Transverse colon (tissue), 4 donors: ENCODE measurements around the gene HPS1. TPM values are rescaled to one million over a fixed set of nuclear protein-coding genes. Genes with fewer than 3 reads are reported as not detected.

Experiments
- DNase-seq: peaks from one replicate; pipeline ENCODE4 v3.0.0-alpha.2; 2019
- H3K27ac ChIP-seq, 4 donors: fragments of 200-600 bp; sonication (generic); 2 replicates each; pipeline ENCODE4 v1.5.1; 2016 to 2018; ENCODE audit warnings: inconsistent platforms in 4 of 4
- H3K27me3 ChIP-seq: fragments of 200-600 bp; sonication (generic); 2 replicates; pipeline ENCODE4 v1.5.1; 2017; ENCODE audit warnings: inconsistent platforms
- H3K36me3 ChIP-seq, 4 donors: fragments of 200-600 bp; sonication (generic); 2 replicates each; pipeline ENCODE4 v1.5.1; 2017 to 2019; ENCODE audit warnings: inconsistent platforms in 4 of 4
- H3K4me1 ChIP-seq, 4 donors: fragments of 200-600 bp; sonication (generic); 2 replicates each; pipeline ENCODE4 v1.5.1; 2017 to 2020; ENCODE audit warnings: inconsistent platforms in 4 of 4
- H3K4me3 ChIP-seq, 4 donors: fragments of 200-600 bp; sonication (generic); 1 replicate in 1 of 4; 2 replicates in 3 of 4; pipeline versions ENCODE4 v1.5.1 to v1.6.1; 2017 to 2019; ENCODE audit warnings: inconsistent platforms in 4 of 4
- H3K9me3 ChIP-seq, 2 donors: fragments of 200-600 bp; sonication (generic); 2 replicates each; pipeline ENCODE4 v1.5.1; 2017 to 2019; ENCODE audit warnings: inconsistent platforms in 2 of 2
- EP300 ChIP-seq: sonication (generic); formaldehyde crosslinking; IDR thresholded peaks from one replicate; pipeline ENCODE4 v1.6.1; 2017; ENCODE audit warnings: antibody characterized with exemption, low read depth
- POLR2A ChIP-seq: fragments of 450-650 bp; IDR thresholded peaks from one replicate; pipeline ENCODE4 v1.6.1; 2016; ENCODE audit warnings: antibody characterized with exemption, mild to moderate bottlenecking, moderate library complexity
- POLR2AphosphoS5 ChIP-seq, 3 donors: sonication (generic); formaldehyde crosslinking; IDR thresholded peaks; one replicate each; pipeline ENCODE4 v1.6.1; 2016; ENCODE audit warnings: antibody characterized with exemption in 3 of 3
- WGBS, 2 donors: methylation state at CpG; one replicate each; pipeline ENCODE4 v1.1.5; 2018; ENCODE audit warnings: low coverage in 1 of 2; 5-methylcytosine and 5-hydroxymethylcytosine counted together
- in situ Hi-C, 4 donors: fragments of 200-750 bp; cut with MboI; loops; one replicate each; pipeline versions ENCODE4 v1.15.0 to v1.15.1; 2017; ENCODE audit warnings: low sequenced_read_pairs in 3 of 4, low pct_ligation_motif_present in 1 of 4, low pct_unique_long_range_greater_than_20kb in 1 of 4
- intact Hi-C: fragments of 100-400 bp; cut with DNase I; formaldehyde crosslinking; loops from one replicate; pipeline ENCODE4 v1.15.1; 2023; ENCODE audit warnings: low total_unique reads
- total RNA-seq, 4 donors: library from RNA; depleted of rRNA; stranded (reverse); fragments of >200 nt; gene quantifications; one replicate each; pipeline ENCODE4 v1.1.0, GENCODE V29; 2016
- TF ChIP-seq, protein P1 (sequence below), 5 experiments: fragments of 200-600 bp in 3 of 5; fragments of 450-650 bp in 2 of 5; sonication (generic) in 3 of 5; IDR thresholded peaks; 1 replicate in 2 of 5; 2 replicates in 3 of 5; pipeline ENCODE4 v1.5.1; 2016 to 2017; ENCODE audit warnings: antibody characterized with exemption in 5 of 5, inconsistent platforms in 3 of 5, mild to moderate bottlenecking in 2 of 5, moderate library complexity in 1 of 5

The HPS1 gene
- total RNA-seq, 4 donors from 2014 or later, result 62.9 to 160 (median 95.1) TPM

DNA sequence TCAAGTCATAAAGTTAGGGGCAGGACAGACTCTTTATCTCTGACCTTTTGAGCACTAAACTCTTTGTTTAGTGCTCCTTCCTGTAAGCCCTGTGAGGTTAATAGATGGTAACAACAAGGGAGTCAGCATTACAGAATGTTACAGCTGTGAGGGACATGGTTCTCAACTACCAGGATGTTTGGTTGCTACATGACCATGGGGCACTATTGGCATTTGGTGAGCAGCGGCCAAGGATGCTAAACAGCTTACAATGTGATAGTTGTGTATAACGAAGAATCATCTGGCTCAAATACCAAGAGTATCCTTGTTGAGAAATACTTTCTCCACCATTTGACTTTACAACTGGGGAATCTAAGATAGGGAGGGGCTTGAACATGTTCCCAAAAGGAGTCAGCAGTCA, 35.4 kb upstream of the HPS1 start:
- in situ Hi-C loops (no loop called here), intact Hi-C loops (no loop called here)
- DNase-seq, result no peak
- H3K4me1 ChIP-seq, result no peaks in the 10 kb centered on the region
- no peaks in the 10 kb centered on the region for H3K27me3 ChIP-seq
- H3K27ac ChIP-seq, result no peak overlapping the region
- TF ChIP-seq, protein P1, sequence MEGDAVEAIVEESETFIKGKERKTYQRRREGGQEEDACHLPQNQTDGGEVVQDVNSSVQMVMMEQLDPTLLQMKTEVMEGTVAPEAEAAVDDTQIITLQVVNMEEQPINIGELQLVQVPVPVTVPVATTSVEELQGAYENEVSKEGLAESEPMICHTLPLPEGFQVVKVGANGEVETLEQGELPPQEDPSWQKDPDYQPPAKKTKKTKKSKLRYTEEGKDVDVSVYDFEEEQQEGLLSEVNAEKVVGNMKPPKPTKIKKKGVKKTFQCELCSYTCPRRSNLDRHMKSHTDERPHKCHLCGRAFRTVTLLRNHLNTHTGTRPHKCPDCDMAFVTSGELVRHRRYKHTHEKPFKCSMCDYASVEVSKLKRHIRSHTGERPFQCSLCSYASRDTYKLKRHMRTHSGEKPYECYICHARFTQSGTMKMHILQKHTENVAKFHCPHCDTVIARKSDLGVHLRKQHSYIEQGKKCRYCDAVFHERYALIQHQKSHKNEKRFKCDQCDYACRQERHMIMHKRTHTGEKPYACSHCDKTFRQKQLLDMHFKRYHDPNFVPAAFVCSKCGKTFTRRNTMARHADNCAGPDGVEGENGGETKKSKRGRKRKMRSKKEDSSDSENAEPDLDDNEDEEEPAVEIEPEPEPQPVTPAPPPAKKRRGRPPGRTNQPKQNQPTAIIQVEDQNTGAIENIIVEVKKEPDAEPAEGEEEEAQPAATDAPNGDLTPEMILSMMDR (IDR thresholded peaks at IDR 0.05), result no peak
- no peak for TF ChIP-seq POLR2A
- no peak for TF ChIP-seq EP300
- TF ChIP-seq POLR2AphosphoS5 (IDR thresholded peaks at IDR 0.05), result no peak
- WGBS, 2 donors, result 72% methylated on average over 2 of the region's 2 CpGs; no CpG with 5 or more reads in 1 of the 2 donors
- no peak overlapping the region for H3K4me3 ChIP-seq
- H3K36me3 ChIP-seq, result no peaks in the 10 kb centered on the region
- no peaks in the 10 kb centered on the region for H3K9me3 ChIP-seq

DNA sequence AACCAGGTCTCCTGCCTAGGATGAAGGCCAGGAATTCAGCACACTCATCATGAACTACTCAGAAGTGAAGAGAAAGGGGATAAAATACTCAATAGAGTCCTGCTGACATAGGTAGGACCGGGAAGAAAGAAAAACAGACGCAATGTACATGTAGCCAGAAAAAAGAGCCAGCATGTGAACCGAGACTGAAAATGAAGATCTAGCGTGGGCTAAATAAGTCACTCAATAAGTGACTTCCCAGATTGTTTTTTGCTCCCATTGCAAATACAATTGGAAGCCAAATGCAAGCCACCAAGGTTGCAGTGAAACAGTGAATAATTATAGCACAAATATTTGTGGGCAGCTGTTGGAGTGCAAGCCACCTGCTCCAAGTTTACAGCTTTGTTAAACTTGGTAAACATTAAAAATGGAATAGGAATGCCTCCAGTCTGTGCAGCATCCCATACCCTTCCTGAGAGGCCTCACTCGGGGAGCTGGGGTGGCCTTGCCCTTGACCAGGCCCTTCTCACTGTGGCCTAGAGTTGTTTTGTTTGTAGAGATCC, 34.7 kb upstream of the HPS1 start:
- Histone ChIP-seq H3K27ac (no peak overlapping the region), H3K36me3 (no peaks in the 10 kb centered on the region), H3K9me3 (no peaks in the 10 kb centered on the region), H3K27me3 (no peaks in the 10 kb centered on the region), H3K4me1 (no peaks in the 10 kb centered on the region), H3K4me3 (no peak overlapping the region)
- no peak for TF ChIP-seq EP300
- TF ChIP-seq, protein P1 (IDR thresholded peaks at IDR 0.05), result no peak
- TF ChIP-seq POLR2A, result no peak
- WGBS, 2 donors, result 17 to 67% methylated on average over 1 to 5 of the region's 5 CpGs
- intact Hi-C loops, result no loop called here
- in situ Hi-C loops, result no loop called here
- no peak for DNase-seq

DNA sequence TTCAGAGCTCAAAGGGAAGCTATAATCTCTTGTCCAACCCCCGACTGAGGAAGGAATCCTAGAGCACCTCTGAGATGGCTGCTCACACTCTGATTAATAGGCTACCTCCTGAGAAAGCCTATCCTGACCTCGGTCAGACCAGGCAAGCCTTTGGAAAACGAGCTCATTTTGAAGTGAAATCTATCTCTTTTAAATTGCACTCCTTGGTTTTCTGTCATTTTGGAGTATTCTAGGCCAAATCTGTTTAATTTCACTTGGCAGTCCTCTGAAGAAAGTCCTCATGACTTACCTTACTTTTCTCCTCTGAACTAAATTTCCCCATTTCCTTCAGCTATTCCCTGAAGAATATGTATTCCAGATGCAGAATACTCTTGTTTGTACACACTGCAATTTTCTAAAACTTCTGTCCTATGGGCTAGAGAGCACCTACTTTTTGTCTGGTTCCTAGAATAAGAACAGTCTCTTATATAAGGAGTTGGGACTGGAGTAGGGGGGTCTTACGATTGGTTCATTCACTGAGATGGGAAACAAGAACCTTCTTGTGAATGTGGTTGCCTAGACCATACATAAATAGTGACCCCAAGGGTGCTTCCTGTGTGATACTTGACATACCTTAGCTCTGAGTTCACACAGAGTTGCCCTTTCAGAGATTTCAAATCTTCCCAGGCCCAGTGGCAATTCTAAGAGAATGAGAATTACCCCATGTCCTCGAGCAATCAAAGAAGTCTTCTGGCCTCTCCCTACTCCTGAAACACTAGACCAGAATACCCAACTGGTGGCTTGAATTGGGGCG, 31.9 kb upstream of the HPS1 start:
- no peak overlapping the region for H3K4me3 ChIP-seq
- in situ Hi-C loops (no loop called here), intact Hi-C loops (no loop called here)
- DNase-seq, result no peak
- no peak overlapping the region for H3K27ac ChIP-seq
- 79% methylated on average over 6 of the region's 6 CpGs; no CpG with 5 or more reads in 1 of the 2 donors for WGBS, 2 donors
- no peaks in the 10 kb centered on the region for H3K36me3 ChIP-seq
- H3K9me3 ChIP-seq, result no peaks in the 10 kb centered on the region
- TF ChIP-seq POLR2A (no peak), POLR2AphosphoS5 (IDR thresholded peaks at IDR 0.05) (no peak), EP300 (no peak)
- TF ChIP-seq, protein P1 (IDR thresholded peaks at IDR 0.05), result no peak
- H3K4me1 ChIP-seq, result no peaks in the 10 kb centered on the region
- no peaks in the 10 kb centered on the region for H3K27me3 ChIP-seq

DNA sequence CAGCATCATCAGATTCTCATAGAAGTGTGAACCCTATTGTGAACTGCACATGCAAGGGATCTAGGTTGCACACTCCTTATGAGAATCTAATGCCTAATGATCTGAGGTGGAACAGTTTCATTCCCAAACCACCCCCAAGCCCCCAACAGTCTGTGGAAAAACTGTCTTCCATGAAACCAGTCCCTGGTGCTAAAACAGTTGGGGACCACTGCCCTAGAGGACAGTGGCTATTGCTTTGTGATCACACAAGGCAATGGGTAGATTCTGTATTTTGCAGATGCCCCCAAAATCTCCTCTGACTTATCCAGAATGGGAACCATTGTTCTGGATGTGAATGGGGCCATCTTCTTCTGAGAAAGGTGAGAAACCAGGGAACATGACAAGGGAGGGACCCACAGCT, 31.1 kb upstream of the HPS1 start:
- DNase-seq, result no peak
- Histone ChIP-seq H3K36me3 (no peaks in the 10 kb centered on the region), H3K4me1 (no peaks in the 10 kb centered on the region), H3K27me3 (no peaks in the 10 kb centered on the region), H3K27ac (no peak overlapping the region), H3K4me3 (no peak overlapping the region), H3K9me3 (no peaks in the 10 kb centered on the region)
- intact Hi-C loops (no loop called here), in situ Hi-C loops (no loop called here)
- TF ChIP-seq, protein P1 (IDR thresholded peaks at IDR 0.05), result no peak
- TF ChIP-seq EP300 (no peak), POLR2A (no peak), POLR2AphosphoS5 (IDR thresholded peaks at IDR 0.05) (no peak)
